Endothelial cell of umbilical vein (primary cell): ENCODE measurements around the gene CTDSP1. TPM values are rescaled to one million over a fixed set of nuclear protein-coding genes. Genes with fewer than 3 reads are reported as not detected.

Experiments used
- BruUV-seq: library from RNA; stranded (reverse); fragments of 400-500 nt; replicated peaks from 2 replicates; lab custom pipeline; 2021; lab: Mats Ljungman, UMichigan
- CTCF ChIA-PET: fragments of 300-600, 350-600 bp; sonication (Branson Sonifier 250); formaldehyde crosslinking; loops from one replicate; lab custom pipeline; 2021; ENCODE audit warnings: antibody characterized with exemption, inconsistent platforms; lab: Charles Lee
- POLR2A ChIA-PET: fragments of 300-600, 350-600 bp; sonication (Branson Sonifier 250); formaldehyde crosslinking; loops from one replicate; lab custom pipeline; 2021; ENCODE audit warnings: antibody characterized with exemption, inconsistent platforms; lab: Charles Lee
- DNase-seq: peaks from one replicate; pipeline ENCODE4 v3.0.0-alpha.2; 2011; ENCODE audit warnings: low read depth, low spot score
- FAIRE-seq: peaks from 2 replicates; lab custom pipeline; 2011; peaks lifted over from hg19 to GRCh38; lab: Jason Lieb, UNC
- H2AFZ ChIP-seq: 2 replicates; pipeline ENCODE4 v1.6.0; 2012; ENCODE audit warnings: low read depth, low read length, control low read depth, inconsistent platforms
- H3K27ac ChIP-seq: 2 replicates; pipeline ENCODE4 v1.5.1; 2011; ENCODE audit warnings: low read depth, mild to moderate bottlenecking, control low read depth, low read length, moderate library complexity; ENCODE audit not compliant: insufficient read depth
- H3K27me3 ChIP-seq, 2 experiments: 2 replicates each; pipeline versions ENCODE4 v1.6.0 to v1.6.1; 2011; ENCODE audit warnings: low read length in 2 of 2, mixed read lengths in 1 of 2; ENCODE audit not compliant: control insufficient read depth in 2 of 2, insufficient read depth in 2 of 2
- H3K36me3 ChIP-seq, 2 experiments: 2 replicates in 1 of 2; 3 replicates in 1 of 2; pipeline ENCODE4 v1.5.1; 2011; ENCODE audit warnings: low read length in 2 of 2, mild to moderate bottlenecking in 1 of 2, moderate library complexity in 1 of 2; ENCODE audit not compliant: control insufficient read depth in 2 of 2, insufficient read depth in 2 of 2; ENCODE audit errors: extremely low read depth in 1 of 2
- H3K4me1 ChIP-seq: 3 replicates; pipeline ENCODE4 v1.5.1; 2011; ENCODE audit warnings: mild to moderate bottlenecking, low read length; ENCODE audit not compliant: control insufficient read depth, insufficient read depth; ENCODE audit errors: extremely low read depth
- H3K4me2 ChIP-seq: 2 replicates; pipeline ENCODE4 v1.6.1; 2011; ENCODE audit warnings: low read length, control low read depth, mixed read lengths; ENCODE audit not compliant: insufficient read depth
- H3K4me3 ChIP-seq, 3 experiments: fragments of 200-600 bp in 1 of 3; sonication (generic), shearing (Covaris generic) in 1 of 3; replicated peaks in 1 of 3; 2 replicates each; pipeline ENCODE4 v1.5.1; 2011 to 2016; ENCODE audit warnings: control low read depth in 3 of 3, low read length in 3 of 3, mild to moderate bottlenecking in 2 of 3, inconsistent platforms in 1 of 3, low read depth in 1 of 3, moderate library complexity in 1 of 3; ENCODE audit not compliant: insufficient read depth in 1 of 3
- H3K79me2 ChIP-seq: 2 replicates; pipeline ENCODE4 v1.6.0; 2012; ENCODE audit warnings: low read length, inconsistent platforms; ENCODE audit not compliant: control insufficient read depth, insufficient read depth
- H3K9ac ChIP-seq: replicated peaks from 2 replicates; pipeline ENCODE3; 2011; ENCODE audit warnings: low read length, control low read depth; ENCODE audit not compliant: insufficient read depth; ENCODE audit errors: extremely low read depth
- H3K9me1 ChIP-seq: replicated peaks from 3 replicates; pipeline ENCODE4 v1.6.0; 2011; ENCODE audit warnings: mild to moderate bottlenecking, low read length; ENCODE audit not compliant: control insufficient read depth, insufficient read depth; ENCODE audit errors: extremely low read depth
- H3K9me3 ChIP-seq: replicated peaks from 2 replicates; pipeline ENCODE4 v1.5.1; 2012; ENCODE audit warnings: low read length, inconsistent platforms; ENCODE audit not compliant: control insufficient read depth, insufficient read depth
- H4K20me1 ChIP-seq: replicated peaks from 2 replicates; pipeline ENCODE3; 2011; ENCODE audit warnings: mild to moderate bottlenecking, low read length; ENCODE audit not compliant: control insufficient read depth, insufficient read depth; ENCODE audit errors: extremely low read depth
- CTCF ChIP-seq, 2 donors: IDR thresholded peaks; 1 replicate in 1 of 2; 2 replicates in 1 of 2; pipeline ENCODE4 v1.5.1; 2011; ENCODE audit warnings: low read length in 2 of 2, mild to moderate bottlenecking in 2 of 2, moderate library complexity in 2 of 2, control low read depth in 1 of 2, inconsistent platforms in 1 of 2, low read depth in 1 of 2; ENCODE audit not compliant: insufficient read depth in 1 of 2; ENCODE audit errors: extremely low read depth in 1 of 2
- EZH2 ChIP-seq: IDR thresholded peaks from 2 replicates; pipeline ENCODE4 v1.6.1; 2012; ENCODE audit warnings: borderline replicate concordance, low read depth, mild to moderate bottlenecking, moderate library complexity, low read length, inconsistent platforms; ENCODE audit not compliant: severe bottlenecking
- FOS ChIP-seq: IDR thresholded peaks from 2 replicates; pipeline ENCODE4 v1.6.1; 2011; ENCODE audit warnings: mild to moderate bottlenecking, low read length, moderate library complexity, borderline replicate concordance; ENCODE audit not compliant: insufficient read depth
- GATA2 ChIP-seq: IDR thresholded peaks from 2 replicates; pipeline ENCODE4 v1.7.0; 2011; ENCODE audit warnings: low read depth, mild to moderate bottlenecking, moderate library complexity, mixed read lengths, low read length; ENCODE audit not compliant: insufficient read length, insufficient read depth
- JUN ChIP-seq: IDR thresholded peaks from 2 replicates; pipeline ENCODE4 v1.6.1; 2011; ENCODE audit warnings: borderline replicate concordance, low read depth; ENCODE audit not compliant: insufficient read length, insufficient read depth
- MAX ChIP-seq: IDR thresholded peaks from 2 replicates; pipeline ENCODE4 v1.6.1; 2011; ENCODE audit not compliant: insufficient read depth, insufficient read length
- MYC ChIP-seq: IDR thresholded peaks from one replicate; pipeline ENCODE4 v1.6.1; 2011; ENCODE audit warnings: mild to moderate bottlenecking, low read depth, low read length
- POLR2A ChIP-seq: IDR thresholded peaks from 2 replicates; pipeline ENCODE4 v1.6.1; 2012; ENCODE audit warnings: low read depth, mild to moderate bottlenecking, control low read depth, low read length
- POLR2AphosphoS5 ChIP-seq: IDR thresholded peaks from 2 replicates; pipeline ENCODE4 v1.6.1; 2012; ENCODE audit warnings: low read depth, mild to moderate bottlenecking, control low read depth, low read length, moderate library complexity; ENCODE audit not compliant: insufficient read depth
- dilution Hi-C: fragments of 300-500 bp; cut with MboI; formaldehyde crosslinking; loops from one replicate; pipeline ENCODE4 v1.15.0; 2019; ENCODE audit warnings: low sequenced_read_pairs; ENCODE audit not compliant: extremely low pct_ligation_motif_present
- intact Hi-C: fragments of 100-400 bp; cut with micrococcal nuclease; formaldehyde crosslinking; loops from one replicate; pipeline ENCODE4 v1.10.0; 2022
- polyA plus RNA-seq, 4 experiments: library from polyadenylated mRNA; depleted of rRNA in 3 of 4; stranded (reverse) in 3 of 4; unstranded in 1 of 4; fragments of >200 nt; gene quantifications; 2 replicates each; pipeline versions ENCODE4 v1.2.1 to v1.2.3, GENCODE V29; 2011 to 2012; ENCODE audit warnings: missing spikeins in 1 of 4
- total RNA-seq: library from RNA; stranded (reverse); gene quantifications from 2 replicates; pipeline ENCODE4 v1.2.3, GENCODE V29; 2021

Gene CTDSP1
- total and polyA plus RNA-seq, 2 donors (not counting 3 experiments of a cell fraction or from before 2014, with no cell fraction given), result 86.1 to 112 TPM

- POLR2A ChIA-PET, result no interaction called here
- intact Hi-C loops (no loop called here), dilution Hi-C loops (no loop called here)
- Histone ChIP-seq H3K27me3 (no peaks in the 10 kb centered on the region), H3K4me1 (no peaks in the 10 kb centered on the region), H3K4me2 (no peak overlapping the region), H2AFZ (no peak overlapping the region), H3K4me3 (no peak overlapping the region), H3K9me1 (no peaks in the 10 kb centered on the region), H3K79me2 (no peaks in the 10 kb centered on the region), H4K20me1 (no peaks in the 10 kb centered on the region), H3K36me3 (no peaks in the 10 kb centered on the region), H3K27ac (no peak overlapping the region), H3K9me3 (no peaks in the 10 kb centered on the region), H3K9ac (no peak overlapping the region)
- CTCF ChIA-PET, result interaction anchor here (1.6 kb wide), 2 partner anchors 34 to 43 kb away, joined by 3 to 4 read pairs; no protein-coding TSS in a partner anchor
- FAIRE-seq, result no peak
- no peak for DNase-seq
- TF ChIP-seq CTCF (IDR thresholded peaks at IDR 0.05; ENCODE audit: extremely low read depth in 1 of 2, insufficient read depth in 1 of 2, low read depth in 1 of 2, low read length in 2 of 2) (no peak), FOS (no peak), MYC (no peak), MAX (no peak), JUN (no peak), GATA2 (no peak), EZH2 (no peak), POLR2A (no peak), POLR2AphosphoS5 (no peak)
- BruUV-seq, result no TSS peak
Observed at GRCh38 chr2:218362606-218363005, 37.1 kb upstream of the CTDSP1 start.
